ENCODE results near the gene SLC9A9.

GRCh38 chr3:143671626-143672025 lies 176.6 kb downstream of the SLC9A9 start:
- no peak for TF ChIP-seq SNAI2 (CRISPR knock-in tag; IDR thresholded peaks at IDR 0.05)
- TF ChIP-seq GLIS3 (CRISPR knock-in tag; IDR thresholded peaks at IDR 0.05): no peak
- no peak for TF ChIP-seq PPARA (CRISPR knock-in tag; IDR thresholded peaks at IDR 0.05; ENCODE audit: borderline replicate concordance)
- TF ChIP-seq, protein P1, sequence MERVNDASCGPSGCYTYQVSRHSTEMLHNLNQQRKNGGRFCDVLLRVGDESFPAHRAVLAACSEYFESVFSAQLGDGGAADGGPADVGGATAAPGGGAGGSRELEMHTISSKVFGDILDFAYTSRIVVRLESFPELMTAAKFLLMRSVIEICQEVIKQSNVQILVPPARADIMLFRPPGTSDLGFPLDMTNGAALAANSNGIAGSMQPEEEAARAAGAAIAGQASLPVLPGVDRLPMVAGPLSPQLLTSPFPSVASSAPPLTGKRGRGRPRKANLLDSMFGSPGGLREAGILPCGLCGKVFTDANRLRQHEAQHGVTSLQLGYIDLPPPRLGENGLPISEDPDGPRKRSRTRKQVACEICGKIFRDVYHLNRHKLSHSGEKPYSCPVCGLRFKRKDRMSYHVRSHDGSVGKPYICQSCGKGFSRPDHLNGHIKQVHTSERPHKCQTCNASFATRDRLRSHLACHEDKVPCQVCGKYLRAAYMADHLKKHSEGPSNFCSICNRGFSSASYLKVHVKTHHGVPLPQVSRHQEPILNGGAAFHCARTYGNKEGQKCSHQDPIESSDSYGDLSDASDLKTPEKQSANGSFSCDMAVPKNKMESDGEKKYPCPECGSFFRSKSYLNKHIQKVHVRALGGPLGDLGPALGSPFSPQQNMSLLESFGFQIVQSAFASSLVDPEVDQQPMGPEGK (CRISPR knock-in tag; IDR thresholded peaks at IDR 0.05; ENCODE audit: borderline replicate concordance): no peak
- TF ChIP-seq CREB5 (CRISPR knock-in tag; IDR thresholded peaks at IDR 0.05; ENCODE audit: low read depth): no peak
- no peak for TF ChIP-seq ZFP3 (CRISPR knock-in tag; IDR thresholded peaks at IDR 0.05)
- no peak for TF ChIP-seq ISL1 (CRISPR knock-in tag; IDR thresholded peaks at IDR 0.05)
- no peak for TF ChIP-seq OSR1 (CRISPR knock-in tag; IDR thresholded peaks at IDR 0.05)
- TF ChIP-seq ZFP30 (CRISPR knock-in tag; IDR thresholded peaks at IDR 0.05): no peak
